ENCODE data around the gene ASB6.

ASB6 gene

DNA sequence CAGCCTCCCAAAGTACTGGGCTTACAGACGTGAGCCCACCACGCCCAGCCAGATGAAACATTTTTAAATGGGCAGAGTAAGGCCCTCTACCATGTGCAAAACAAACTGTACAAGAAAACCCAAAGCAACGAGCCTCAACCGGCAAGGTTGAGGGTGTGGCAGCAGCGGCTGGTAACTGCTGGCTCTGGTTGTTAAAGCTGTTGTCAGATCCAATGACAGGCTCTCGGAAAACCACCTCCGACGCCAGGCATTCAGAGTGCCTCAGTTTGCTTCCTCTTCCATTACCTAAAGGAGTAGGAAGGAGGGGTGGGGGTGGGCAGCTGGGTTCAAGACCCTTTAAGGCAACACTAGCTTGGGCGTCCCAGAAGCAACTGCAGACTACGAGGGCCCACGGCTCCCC lies 2.4 kb upstream of the ASB6 start:
- TF ChIP-seq, protein P1, sequence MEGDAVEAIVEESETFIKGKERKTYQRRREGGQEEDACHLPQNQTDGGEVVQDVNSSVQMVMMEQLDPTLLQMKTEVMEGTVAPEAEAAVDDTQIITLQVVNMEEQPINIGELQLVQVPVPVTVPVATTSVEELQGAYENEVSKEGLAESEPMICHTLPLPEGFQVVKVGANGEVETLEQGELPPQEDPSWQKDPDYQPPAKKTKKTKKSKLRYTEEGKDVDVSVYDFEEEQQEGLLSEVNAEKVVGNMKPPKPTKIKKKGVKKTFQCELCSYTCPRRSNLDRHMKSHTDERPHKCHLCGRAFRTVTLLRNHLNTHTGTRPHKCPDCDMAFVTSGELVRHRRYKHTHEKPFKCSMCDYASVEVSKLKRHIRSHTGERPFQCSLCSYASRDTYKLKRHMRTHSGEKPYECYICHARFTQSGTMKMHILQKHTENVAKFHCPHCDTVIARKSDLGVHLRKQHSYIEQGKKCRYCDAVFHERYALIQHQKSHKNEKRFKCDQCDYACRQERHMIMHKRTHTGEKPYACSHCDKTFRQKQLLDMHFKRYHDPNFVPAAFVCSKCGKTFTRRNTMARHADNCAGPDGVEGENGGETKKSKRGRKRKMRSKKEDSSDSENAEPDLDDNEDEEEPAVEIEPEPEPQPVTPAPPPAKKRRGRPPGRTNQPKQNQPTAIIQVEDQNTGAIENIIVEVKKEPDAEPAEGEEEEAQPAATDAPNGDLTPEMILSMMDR (IDR thresholded peaks at IDR 0.05) = no peak

DNA sequence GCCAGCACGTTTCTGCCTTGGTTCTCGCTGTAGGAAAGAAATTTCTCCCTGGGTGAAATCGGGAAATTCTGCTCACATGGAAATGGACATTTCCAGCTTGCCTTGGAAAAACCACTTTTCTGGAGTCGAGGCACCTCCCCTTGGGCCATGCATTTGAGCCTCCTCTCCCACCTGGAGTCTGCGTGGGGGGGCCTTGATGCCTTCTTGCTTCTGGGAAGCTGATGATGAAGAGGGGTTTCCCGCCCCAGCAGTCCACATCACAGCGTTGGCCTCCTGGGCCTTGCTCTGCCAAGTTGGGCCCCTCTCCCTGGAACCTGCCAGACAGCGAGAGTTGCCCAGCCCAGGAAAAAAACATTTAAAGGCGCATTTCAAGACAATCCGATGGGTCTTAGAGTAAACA lies 1.8 kb upstream of the ASB6 start:
- TF ChIP-seq, protein P1 (IDR thresholded peaks at IDR 0.05) = no peak
- H3K4me2 ChIP-seq (ENCODE audit: low read length) = no peak overlapping the region
- no peak overlapping the region for H3K4me3 ChIP-seq (ENCODE audit: low read depth, low read length)
- no peaks in the 10 kb centered on the region for H3K36me3 ChIP-seq (ENCODE audit: control insufficient read depth, insufficient read depth, low read length)
- no peaks in the 10 kb centered on the region for H3K27me3 ChIP-seq (ENCODE audit: control insufficient read depth, insufficient read depth, low read length)
- no peak overlapping the region for H3K9ac ChIP-seq
- H3K4me1 ChIP-seq = no peaks in the 10 kb centered on the region
- no peak overlapping the region for H2AFZ ChIP-seq
- peaks cover 6% of the 10 kb centered on the region for H3K79me2 ChIP-seq
- no peak overlapping the region for H3K27ac ChIP-seq
- no peaks in the 10 kb centered on the region for H3K9me3 ChIP-seq (ENCODE audit: control insufficient read depth, low read length)

More for the DNA sequence above, 2.4 kb upstream of the ASB6 start:
- H3K79me2 ChIP-seq = peaks cover 6% of the 10 kb centered on the region
- H3K4me1 ChIP-seq = no peaks in the 10 kb centered on the region
- H3K4me2 ChIP-seq (ENCODE audit: low read length) = no peak overlapping the region
- H3K9ac ChIP-seq = no peak overlapping the region
- no peak overlapping the region for H3K27ac ChIP-seq
- H3K4me3 ChIP-seq (ENCODE audit: low read depth, low read length) = no peak overlapping the region
- H3K36me3 ChIP-seq (ENCODE audit: control insufficient read depth, insufficient read depth, low read length) = no peaks in the 10 kb centered on the region
- no peak overlapping the region for H2AFZ ChIP-seq
- no peaks in the 10 kb centered on the region for H3K27me3 ChIP-seq (ENCODE audit: control insufficient read depth, insufficient read depth, low read length)
- no peaks in the 10 kb centered on the region for H3K9me3 ChIP-seq (ENCODE audit: control insufficient read depth, low read length)

DNA sequence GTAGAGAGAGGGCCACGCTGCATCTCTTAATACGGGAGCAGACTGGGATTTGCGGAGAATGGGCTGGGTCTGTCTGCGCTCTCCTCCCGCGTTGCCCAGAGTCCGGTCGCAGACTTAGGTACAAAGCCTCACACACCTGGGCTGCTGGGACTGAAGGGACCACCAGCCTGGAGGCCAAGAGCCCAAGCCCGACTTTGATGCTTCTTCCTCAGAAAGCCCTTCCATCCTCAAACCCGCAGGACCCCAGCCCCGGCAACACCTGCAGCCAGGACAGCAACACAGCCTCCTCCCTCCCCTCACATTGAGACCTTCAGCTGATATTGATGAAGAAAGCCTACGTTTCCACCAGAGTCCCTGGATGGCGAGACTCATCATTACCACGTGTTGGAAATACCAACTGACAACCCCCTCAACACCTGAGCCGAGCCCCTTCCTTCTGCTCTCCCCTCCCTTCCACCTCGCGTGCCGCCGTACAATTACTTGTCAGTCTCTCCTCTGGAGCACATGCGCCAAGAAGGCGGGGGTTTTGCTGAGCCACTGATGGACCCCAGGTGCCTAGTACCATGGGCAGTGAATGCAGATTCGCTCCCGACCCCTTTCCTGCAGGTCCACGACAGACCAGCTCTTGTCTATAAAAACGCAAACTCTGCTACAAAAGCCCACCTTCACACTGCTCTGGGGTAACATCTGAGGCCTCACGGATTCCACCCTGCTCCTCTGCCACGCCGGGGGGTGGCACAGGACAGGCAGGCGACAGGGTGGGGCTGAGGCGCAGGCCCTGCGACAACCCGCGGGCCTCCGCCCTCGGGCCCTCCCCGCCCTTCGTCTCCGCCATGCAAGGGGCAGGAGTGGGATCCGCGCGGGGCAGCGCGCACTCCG lies 841 bp downstream of the ASB6 start:
- no peaks in the 10 kb centered on the region for H3K9me3 ChIP-seq (ENCODE audit: control insufficient read depth, low read length)
- H2AFZ ChIP-seq = no peak overlapping the region
- TF ChIP-seq, protein P1 (IDR thresholded peaks at IDR 0.05) = no peak
- H3K27ac ChIP-seq = no peak overlapping the region
- peak overlapping the region; percentile 19 for H3K9ac ChIP-seq
- H3K4me1 ChIP-seq = no peaks in the 10 kb centered on the region
- H3K4me3 ChIP-seq (ENCODE audit: low read depth, low read length) = peak overlapping the region; percentile 92
- peaks cover 6% of the 10 kb centered on the region for H3K79me2 ChIP-seq
- no peaks in the 10 kb centered on the region for H3K27me3 ChIP-seq (ENCODE audit: control insufficient read depth, insufficient read depth, low read length)
- peak overlapping the region; percentile 92 for H3K4me2 ChIP-seq (ENCODE audit: low read length)
- no peaks in the 10 kb centered on the region for H3K36me3 ChIP-seq (ENCODE audit: control insufficient read depth, insufficient read depth, low read length)

DNA sequence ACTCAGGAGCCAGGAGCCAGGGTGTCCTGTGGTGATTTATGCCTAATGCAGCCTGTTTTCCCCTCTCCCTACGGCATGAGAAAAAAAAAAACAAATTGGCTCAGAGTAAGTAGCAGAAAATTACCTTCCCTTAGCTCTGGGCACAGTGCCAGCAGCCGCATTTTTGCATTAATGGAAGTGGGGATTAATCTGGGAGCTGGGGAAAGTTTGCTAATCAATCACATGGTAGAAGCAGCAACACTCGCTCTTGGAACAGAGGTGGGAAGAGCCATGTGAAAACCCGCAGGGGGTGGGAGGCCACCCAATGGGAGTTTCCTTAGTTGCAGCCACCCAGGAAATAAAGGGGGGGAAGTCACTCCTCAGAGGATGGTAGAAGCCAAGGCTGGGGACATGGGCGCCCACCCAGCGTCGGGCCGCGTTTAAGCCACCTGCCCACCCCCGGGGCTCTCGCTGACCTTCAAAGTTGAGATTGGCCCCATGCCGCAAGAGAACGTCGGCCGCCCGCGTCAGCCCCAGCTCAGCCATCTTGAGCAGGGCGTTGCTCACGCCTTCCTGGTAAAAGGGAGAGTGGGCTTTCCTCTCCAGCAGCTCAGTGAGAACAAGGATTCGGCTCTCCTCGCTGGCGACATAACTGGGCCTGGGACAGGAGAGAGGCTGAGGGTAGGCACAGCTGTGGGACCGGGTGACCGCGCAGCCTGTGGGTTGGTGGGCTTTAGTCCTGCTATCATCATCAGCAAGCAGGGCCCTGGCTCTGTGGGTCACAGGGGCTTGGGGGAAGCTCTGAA lies 1.7 kb downstream of the ASB6 start:
- no peaks in the 10 kb centered on the region for H3K9me3 ChIP-seq (ENCODE audit: control insufficient read depth, low read length)
- H3K4me1 ChIP-seq = no peaks in the 10 kb centered on the region
- no peak overlapping the region for H2AFZ ChIP-seq
- no peak overlapping the region for H3K9ac ChIP-seq
- H3K4me3 ChIP-seq (ENCODE audit: low read depth, low read length) = no peak overlapping the region
- H3K36me3 ChIP-seq (ENCODE audit: control insufficient read depth, insufficient read depth, low read length) = no peaks in the 10 kb centered on the region
- H3K79me2 ChIP-seq = peaks cover 6% of the 10 kb centered on the region
- no peaks in the 10 kb centered on the region for H3K27me3 ChIP-seq (ENCODE audit: control insufficient read depth, insufficient read depth, low read length)
- H3K4me2 ChIP-seq (ENCODE audit: low read length) = peak overlapping the region; percentile 92
- TF ChIP-seq, protein P1 (IDR thresholded peaks at IDR 0.05) = no peak
- no peak overlapping the region for H3K27ac ChIP-seq

Data from parathyroid adenoma (tissue), 2 donors.